HCT116 (cell line): ENCODE measurements around the gene OTOGL.

ENCODE experiments used
- ATF3 ChIP-seq: IDR thresholded peaks from 2 replicates; pipeline ENCODE4 v1.6.1; 2012
- CTCF ChIP-seq, 3 experiments: fragments of 200-600 bp in 1 of 3; sonication (generic) in 1 of 3; IDR thresholded peaks in 2 of 3; conservative IDR thresholded peaks in 1 of 3; 2 replicates each; pipeline ENCODE4 v1.5.1; 2012 to 2017; ENCODE audit warnings: low read depth in 2 of 3, low read length in 2 of 3, antibody characterized with exemption in 1 of 3, borderline replicate concordance in 1 of 3, control low read depth in 1 of 3, mild to moderate bottlenecking in 1 of 3, mixed read lengths in 1 of 3, mixed run types in 1 of 3, moderate library complexity in 1 of 3; ENCODE audit not compliant: insufficient read depth in 1 of 3
- EZH2 ChIP-seq: fragments of 200-600 bp; sonication (generic); IDR thresholded peaks from 2 replicates; pipeline ENCODE4 v1.6.1; 2017; ENCODE audit warnings: antibody characterized with exemption, mixed run types
- SIN3A ChIP-seq: IDR thresholded peaks from 2 replicates; pipeline ENCODE4 v1.6.1; 2012; ENCODE audit warnings: low read depth
- SRF ChIP-seq: IDR thresholded peaks from 2 replicates; pipeline ENCODE4 v1.6.1; 2012; ENCODE audit warnings: low read depth

- TF ChIP-seq ATF3 = no peak
- TF ChIP-seq CTCF (IDR thresholded peaks at IDR 0.05 in 2 of 3, conservative IDR thresholded peaks at IDR 0.05 in 1 of 3; ENCODE audit: borderline replicate concordance in 1 of 3, insufficient read depth in 1 of 3, low read depth in 2 of 3, low read length in 2 of 3) = no peak
- TF ChIP-seq EZH2 = no peak
- no peak for TF ChIP-seq SRF
- no peak for TF ChIP-seq SIN3A
These were observed 281.8 kb downstream of the OTOGL start for GRCh38 chr12:80381121-80381520.
